NOMO-1 treated with DMSO at 0.1 percent for 48 hours (cell line): ENCODE results near the gene C5.
"Not testable (repeated sequence)": the region's sequence is repeated elsewhere in the genome, so short reads cannot be mapped to it uniquely, and the experiment has no call there.

Experiments used
- DNase-seq: peaks from one replicate; lab custom pipeline; 2025; ENCODE audit not compliant: unreplicated experiment; lab: John Stamatoyannopoulos, UW

The C5 gene

DNA sequence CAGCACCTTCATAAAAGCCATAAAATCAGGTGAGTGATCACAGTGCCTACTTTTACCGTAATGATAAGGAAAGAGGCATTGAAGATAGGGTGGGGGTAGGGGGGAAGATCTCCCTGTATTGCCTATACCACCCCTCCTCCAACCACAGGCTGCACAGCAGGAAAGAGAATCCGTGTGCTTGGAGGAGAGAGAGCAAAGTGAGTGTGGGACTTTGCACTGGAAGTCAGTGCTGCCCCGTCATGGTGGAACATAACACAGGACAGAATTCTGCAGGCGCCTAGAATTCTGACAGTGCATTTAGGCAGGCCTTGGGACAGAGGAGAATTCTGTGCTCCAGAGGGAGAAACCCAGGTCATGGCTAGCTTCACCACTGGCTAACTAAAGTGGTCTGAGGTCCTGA lies 3.5 kb upstream of the C5 start:
- no peak for DNase-seq

DNA sequence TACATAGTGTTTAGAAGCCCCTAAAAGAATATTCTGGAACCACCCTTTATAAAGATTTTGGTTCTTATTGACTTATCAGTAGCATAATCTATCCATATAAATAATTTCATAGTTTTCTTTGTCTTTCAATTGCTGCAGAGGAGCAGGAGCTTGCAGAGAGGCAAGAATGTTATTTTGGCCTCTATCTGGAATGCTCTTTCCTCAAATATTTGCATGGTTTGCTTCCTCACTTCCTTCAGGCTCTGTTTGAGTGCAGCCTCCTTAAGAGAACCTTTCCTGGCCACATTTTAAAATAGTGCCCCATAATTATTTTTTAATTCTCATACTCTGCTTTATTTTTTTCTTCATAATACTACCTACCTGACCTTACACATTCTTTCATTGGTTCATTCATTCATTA lies 1.5 kb downstream of the C5 start:
- DNase-seq = no peak

DNA sequence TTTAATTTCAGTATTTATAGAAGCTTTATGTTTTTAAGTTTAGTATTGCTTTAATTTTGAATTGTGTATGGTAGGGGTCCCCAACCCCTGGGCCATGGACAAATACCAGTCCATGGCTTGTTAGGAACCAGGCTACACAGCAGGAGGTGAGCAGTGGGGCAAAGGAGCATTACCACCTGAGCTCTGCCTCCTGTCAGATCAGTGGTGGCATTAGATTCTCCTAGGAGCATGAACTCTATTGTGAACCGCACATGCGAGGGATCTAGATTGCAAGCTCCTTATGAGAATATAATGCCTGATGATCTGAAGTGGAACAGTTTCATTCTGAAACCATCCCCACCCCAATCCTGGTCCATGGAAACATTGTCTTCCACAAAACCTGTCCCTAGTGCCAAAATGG lies 1.9 kb downstream of the C5 start:
- DNase-seq = no peak

DNA sequence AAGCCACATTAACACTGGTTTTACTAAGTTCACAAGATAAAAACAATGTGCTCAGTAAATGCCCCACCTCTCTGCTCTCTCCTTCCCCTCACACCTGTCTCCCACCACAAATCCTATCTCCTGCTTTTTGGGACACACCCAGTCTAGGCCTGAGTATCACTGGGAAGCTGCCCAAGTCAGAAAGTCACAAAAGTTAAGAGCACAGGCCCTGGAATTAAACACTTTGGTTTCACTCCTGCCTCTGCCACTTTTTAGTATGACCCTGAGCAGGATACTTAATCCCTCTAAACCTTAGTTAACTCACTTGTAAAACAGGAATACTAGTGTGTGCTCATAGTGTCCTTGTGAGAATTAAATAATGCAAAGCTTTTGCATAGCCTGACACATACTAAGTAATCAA lies 11.3 kb downstream of the C5 start:
- no peak for DNase-seq

DNA sequence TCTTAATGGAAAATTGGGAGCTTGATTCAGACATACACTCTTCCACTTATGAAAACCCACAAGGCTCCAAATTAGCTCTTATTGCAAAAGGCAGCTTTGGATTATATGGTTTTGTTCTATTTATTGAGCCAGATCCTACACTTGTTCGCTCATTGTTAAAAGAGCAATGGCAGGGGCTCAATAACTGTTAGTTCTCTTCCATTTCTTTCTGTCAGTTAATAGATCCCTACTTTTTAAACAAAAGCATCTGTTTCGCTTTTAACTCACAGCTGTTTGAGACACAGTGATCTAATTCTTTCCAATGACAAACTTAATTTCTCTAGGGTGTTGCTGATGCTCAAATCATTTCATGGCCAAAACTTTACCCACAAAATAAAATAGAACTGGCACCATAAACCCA lies 11.7 kb downstream of the C5 start:
- no peak for DNase-seq

DNA sequence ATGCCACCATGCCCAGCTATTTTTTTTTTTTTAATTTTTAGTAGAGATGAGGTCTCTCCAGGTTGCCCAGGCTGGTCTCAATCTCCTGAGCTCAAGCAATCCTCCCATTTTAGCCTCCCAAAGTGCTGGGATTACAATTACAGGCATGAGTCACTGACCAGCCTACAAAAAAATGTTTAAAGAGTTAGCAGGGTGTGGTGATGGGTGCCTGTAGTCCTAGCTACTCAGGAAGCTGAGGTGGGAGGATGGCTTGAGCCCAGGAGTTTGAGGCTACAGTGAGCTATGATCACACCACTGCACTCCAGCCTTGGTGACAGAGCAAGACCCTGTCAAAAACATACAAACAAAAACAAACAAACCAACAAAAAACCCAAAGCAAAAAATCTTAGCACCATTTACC lies 14.4 kb downstream of the C5 start:
- DNase-seq = not testable (repeated sequence)

DNA sequence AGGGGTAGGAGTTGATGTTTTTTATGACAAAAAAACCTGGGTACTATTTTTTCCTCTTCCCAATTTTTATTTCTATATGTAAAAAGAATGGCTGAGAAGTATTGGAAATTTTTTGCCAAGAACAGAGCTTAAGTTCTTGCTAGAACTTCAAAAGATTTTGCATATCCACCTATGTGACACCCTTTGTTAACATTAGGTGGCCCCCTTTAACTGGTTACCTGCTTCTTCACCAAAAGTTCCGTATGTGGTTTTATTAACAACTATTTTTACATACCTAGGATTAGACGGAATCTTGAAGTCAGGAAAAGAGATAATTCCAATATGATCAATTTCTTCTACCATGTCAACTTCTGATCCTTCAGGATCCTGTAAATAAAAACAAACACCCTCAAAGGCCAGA lies 15.5 kb downstream of the C5 start:
- no peak for DNase-seq

DNA sequence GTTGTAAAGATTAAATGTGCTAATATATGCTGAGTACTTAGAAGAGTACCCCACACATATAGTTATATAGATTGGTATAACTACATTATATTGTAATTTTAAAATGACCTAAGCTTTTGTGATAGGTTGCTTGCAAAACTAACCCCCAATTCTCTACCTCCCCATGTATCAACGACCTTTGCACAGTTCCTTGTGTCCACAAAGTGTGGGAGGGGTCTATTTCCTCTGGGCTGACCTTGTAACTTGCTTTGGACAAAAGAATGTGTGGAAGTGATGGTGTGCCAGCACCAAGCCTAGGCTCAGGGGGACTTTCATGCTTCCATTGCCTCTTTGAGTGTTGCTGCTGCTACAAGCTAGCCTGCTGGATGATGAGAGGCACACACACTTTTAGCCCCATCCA lies 20.6 kb downstream of the C5 start:
- no peak for DNase-seq

DNA sequence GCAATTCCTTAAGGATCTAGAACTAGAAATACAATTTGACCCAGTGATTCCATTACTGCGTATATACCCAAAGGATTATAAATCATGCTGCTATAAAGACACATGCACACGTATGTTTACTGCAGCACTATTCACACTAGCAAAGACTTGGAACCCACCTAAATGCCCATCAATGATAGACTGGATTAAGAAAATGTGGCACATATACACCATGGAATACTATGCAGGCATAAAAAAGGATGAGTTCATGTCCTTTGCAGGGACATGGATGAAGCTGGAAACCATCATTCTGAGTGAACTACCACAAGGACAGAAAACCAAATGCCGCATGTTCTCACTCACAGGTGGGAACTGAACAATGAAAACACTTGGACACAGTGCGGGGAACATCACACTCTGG lies 21.8 kb downstream of the C5 start:
- not testable (repeated sequence) for DNase-seq

DNA sequence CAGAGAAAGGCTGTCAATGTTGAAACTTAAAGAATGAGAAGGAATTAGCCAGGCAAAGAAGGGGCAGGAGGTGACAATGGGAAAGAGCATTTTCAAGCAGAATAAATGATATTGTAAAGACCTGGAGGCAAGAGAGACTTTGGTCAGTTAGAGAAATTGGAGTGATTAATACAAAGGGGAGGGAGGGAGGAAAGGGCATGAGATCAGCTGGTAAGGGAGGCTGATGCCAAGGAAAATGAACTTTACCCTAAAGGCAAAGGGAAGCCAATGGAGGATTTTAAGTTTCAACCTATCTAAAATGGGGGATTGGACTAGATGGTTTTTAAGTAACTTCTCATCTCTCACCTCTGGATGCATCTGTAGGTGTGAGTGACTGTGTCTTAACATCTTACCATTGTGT lies 23.3 kb downstream of the C5 start:
- no peak for DNase-seq

DNA sequence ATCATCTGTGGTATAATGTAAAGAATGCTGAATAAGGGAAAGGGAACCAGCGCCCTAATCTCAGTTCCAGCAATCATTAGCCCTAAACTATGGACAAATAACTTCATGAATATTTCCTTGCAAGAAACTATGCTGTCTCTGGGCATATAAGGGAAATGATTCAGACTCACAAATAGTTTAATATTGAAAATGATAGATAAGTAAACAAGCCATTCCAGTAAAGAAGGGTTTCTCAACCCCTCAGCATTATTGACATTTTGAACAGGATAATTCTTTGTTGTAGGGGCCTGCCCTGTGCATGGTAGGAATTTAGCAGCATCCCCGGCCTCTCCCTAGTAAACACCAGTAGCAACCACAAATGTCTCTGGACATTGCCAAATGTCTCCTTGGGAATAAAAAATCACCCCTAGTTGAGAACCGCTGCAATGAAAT lies 23.8 kb downstream of the C5 start:
- DNase-seq = no peak

DNA sequence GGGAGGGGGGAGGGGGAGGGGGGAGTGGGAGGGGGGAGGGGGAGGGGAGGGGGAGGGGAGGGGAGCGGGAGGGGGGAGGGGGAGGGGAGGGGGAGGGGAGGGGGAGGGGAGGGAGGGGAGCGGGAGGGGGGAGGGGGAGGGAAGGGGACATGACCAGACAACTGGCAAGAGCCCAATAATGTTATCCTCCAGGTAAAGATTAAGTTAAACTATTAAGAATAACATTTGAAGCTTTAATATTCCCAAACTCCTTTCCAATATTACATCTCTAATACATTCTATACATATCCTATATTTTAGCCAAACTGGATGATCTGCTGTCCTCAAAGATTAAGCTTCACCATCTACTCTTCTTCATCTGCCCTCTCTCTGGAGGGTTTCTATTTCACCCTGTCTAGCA lies 25.8 kb downstream of the C5 start:
- DNase-seq = no peak

DNA sequence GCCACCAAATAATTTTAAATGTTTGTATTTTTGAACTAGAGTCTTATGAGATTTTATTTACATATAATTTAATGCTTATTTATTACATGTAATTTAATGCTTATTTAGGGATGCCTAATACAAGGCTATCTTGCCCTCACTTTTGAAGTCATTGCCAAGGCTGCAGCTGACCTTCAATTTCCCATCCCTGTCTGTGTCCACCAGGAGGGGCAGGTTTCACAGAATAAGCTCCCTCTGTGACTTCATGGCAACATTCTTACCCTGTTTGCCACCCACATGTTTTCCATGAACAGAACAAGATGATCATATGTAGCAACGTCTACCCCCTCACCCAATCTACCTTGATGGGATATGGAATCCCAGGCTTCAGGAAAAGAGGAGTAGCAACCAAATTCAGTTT lies 27.0 kb downstream of the C5 start:
- DNase-seq = no peak

DNA sequence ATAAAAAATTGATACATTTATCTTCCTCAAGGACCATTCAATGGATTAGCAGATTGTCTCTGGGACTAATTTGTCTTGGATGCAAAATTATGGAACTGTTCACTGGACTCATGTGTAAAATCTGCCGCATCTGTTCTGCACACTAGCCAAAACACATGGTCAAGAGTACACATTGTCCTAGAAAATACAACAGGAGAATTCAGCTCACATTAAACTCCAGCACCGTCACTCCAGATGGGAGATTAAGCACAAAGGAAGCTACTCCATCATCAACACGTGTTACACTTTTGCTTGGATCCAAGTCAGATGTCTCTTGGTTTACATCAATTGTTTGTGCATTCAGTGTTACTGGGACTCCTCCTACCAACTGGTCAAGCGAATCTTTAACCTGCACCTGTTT lies 28.8 kb downstream of the C5 start:
- DNase-seq = no peak

DNA sequence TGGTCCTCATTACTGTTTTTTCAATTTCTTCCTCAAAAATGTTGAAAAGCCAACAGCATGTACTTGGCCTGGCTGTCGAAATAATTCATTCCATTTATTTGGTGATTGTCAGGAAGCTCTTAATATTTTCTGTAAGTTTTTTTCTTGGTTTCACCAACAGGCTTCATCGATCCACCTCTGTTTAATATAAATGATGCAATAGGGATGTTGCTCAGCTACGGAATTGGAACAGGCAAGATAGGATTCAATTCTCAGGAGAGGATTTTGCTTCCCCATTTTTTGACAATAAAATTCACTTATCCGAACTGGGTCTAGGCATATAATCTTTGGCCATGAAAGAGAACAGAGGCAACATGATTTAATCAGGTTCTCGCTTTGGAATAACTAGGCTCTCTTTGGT lies 30.8 kb downstream of the C5 start:
- DNase-seq = no peak

DNA sequence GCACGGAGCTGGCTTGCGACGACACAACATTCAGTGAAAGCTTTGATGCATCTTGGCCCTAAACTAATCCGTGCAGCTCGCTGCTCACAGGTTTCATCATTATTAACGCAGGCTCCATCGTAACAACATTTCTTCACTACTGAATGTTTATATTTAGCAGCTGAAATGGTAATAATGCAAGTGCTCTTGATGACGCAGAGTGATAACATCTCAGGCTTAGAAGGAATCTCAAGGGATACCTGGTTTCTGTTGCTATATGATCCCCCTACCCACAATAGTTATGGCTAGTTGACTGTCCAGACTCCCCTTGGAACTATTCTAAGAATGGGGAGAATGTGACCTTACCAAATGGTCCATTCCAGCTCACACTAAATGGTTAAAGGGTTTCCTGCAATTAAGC lies 36.2 kb downstream of the C5 start:
- DNase-seq = no peak

DNA sequence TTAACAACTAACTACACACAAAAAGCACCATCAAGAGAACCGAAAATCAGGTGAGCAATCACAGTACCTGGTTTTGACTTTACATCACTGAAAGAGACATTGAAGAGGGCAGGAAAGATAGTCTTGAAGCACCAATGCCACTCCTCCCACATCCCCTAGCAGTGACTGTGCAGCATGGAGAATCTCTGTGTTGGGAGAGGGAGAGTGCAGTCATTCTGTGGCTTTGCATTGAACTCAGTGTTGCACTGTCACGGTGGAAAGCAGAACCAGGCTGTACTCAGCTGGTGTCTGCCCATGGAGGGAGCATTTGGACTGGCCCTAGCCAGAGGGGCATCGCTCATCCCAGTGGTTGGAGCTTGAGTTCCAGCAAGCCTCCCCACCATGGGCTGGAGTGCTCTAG lies 40.4 kb downstream of the C5 start:
- peak; percentile 2 for DNase-seq

DNA sequence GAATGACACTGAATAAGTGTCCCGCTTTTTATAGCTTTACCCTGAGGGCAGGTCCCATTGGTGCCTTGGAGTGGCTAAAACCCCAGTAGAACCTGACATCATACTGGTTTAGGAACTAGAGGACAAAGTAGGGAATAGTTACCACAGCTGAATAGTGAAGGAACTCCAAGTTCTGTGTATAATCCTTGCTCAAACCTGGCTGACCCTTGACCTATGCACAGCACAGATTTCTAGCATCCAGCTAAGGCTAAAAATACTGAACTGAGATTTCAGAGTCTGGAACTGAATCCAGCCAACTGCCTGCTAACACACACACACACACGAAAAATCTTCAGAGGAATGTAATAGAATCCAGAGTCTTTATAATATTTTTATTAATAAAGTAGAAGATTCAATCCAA lies 50.8 kb downstream of the C5 start:
- no peak for DNase-seq

DNA sequence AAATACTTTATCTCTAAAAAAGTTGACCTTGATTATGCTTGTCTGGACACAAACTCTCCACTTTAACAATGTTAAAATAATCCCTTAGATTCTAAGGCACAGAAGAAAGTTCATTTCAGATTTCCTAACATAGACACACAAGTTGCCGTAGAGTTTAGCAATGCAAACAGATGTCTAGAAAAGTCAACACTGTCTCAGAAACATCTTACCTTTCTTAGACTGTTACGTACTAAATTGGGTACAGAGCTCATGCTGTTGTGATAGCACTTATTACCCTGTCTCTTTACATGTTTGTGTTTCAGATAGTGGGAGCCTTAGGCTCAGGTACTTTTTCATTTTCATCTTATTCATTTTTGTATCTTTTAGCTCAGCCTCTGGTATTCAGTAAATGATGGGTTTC lies 52.0 kb downstream of the C5 start:
- DNase-seq = no peak

DNA sequence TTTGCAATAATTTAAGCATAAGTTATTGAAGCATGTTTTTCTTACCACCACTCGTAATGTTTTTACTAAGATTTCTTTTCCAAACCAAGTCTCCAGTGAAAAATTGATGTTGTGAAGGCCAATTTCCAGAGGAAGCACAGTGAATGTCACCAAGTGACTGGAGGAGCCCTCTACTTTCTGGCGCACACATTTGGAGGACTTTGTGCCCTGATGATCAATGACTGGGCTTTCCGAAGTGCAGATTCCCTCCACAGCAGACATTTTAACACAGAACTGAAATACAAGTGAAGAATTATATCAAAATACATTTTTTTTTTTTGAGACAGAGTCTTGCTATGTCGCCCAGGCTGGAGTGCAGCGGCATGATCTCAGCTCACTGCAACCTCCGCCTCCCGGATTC lies 52.6 kb downstream of the C5 start:
- DNase-seq = no peak

DNA sequence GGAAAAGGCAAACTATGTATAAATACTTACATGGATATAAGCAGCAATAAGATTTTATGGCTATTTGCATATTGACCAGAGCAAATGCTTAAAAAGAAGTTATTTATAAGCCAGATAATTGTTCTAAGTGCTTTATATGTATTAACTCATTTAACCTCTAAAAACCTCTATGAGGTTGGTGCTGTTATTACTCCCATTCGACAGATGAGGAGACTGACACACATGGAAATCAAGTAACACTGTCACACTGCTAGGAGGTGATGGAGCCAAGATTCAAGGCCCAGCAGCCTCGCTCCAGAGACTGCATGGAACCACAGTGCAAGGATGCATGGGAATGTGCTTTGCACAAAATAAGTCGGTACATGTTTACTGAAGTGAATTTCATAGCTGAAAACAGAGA lies 53.7 kb downstream of the C5 start:
- no peak for DNase-seq

DNA sequence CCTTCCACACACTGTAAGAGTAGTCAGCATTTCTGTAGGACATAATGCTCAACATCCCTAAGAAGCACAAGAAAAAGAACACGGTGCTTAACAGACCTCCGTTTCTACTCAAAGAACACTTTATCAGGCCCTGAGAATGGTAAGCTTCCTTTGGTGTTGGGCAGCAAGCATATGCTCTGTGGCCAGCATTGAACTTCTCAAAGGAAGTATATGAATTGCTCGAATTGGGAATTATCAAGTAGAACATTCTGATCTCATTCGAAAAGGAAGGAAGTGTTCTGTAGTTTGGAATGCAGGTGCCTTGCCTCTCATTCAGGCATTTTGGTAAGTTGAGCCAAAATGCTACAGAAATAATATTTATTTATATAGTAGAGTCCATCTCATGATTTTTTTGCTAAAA lies 61.0 kb downstream of the C5 start:
- no peak for DNase-seq

DNA sequence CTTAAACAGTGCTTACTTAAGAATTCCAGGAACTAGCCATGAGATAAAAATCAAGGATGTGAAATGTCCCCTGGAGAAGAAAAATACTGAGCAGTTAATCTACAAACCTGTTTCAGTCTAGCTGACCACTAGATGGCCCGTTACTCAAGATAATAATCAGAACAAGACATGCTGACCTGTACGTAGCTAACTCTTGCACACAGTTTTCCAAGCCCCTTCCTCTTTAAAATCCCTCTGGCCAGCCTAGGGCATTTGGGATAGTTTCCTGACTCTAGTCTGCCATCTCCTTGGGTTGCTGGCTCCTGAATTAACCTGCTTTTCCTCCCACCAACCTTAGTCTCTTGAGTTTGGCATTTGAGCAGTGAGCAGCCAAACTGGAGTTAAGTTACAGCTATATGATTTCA lies 64.3 kb downstream of the C5 start:
- peak; percentile 11 for DNase-seq

DNA sequence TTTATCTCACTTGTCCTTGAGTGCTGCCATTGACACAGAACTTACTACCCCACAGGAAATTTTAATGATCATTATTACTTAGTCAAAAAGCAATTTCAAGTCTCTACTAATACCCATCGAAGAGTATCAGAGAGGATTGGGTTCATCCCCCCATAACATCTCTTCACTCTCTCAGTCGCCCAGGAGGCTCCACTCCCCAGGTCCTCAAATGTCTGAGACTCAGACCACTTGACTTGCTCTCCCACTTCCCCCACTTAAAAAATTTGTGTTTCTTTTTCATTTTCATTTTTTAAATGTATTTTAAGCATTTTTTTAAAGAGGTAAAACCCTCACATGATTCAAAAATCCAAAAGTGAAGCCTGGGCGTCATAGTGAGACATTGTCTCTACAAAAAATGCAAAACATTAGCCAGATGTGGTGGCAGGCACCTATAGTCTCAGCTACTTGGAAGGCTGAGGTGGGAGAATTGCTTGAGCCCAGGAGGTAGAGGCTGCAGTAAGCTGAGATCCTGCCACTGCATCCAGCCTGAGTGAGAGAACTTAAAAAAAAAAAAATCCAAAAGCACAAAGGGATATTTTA lies 66.7 kb downstream of the C5 start:
- DNase-seq = no peak
